HepG2 (cell line): ENCODE results near the gene KDM3B. TPM values are rescaled to one million over a fixed set of nuclear protein-coding genes. Genes with fewer than 3 reads are reported as not detected.

Experiments
- ATAC-seq: fragments of 200-7000 bp; cut with Tn5 transposase; 3 replicates; pipeline ENCODE4 v1.9.1; 2020; ENCODE audit warnings: mild to moderate bottlenecking, moderate library complexity
- BruUV-seq: library from RNA; stranded (reverse); fragments of 400-500 nt; replicated peaks from 2 replicates; lab custom pipeline; 2021; lab: Mats Ljungman, UMichigan
- CTCF ChIA-PET: fragments of 300-600 bp; formaldehyde crosslinking; extraction: SDS; loops from one replicate; lab custom pipeline; 2021; ENCODE audit warnings: low total read pairs, inconsistent platforms, low intra/inter-chr PET ratio; lab: Yijun Ruan, JAX
- POLR2A ChIA-PET: fragments of 350-600 bp; sonication (Branson Sonifier 250); formaldehyde crosslinking; loops from one replicate; lab custom pipeline; 2020; ENCODE audit warnings: antibody characterized with exemption, inconsistent platforms; lab: Yijun Ruan, JAX
- DNase-seq: peaks from one replicate; pipeline ENCODE4 v3.0.0-alpha.2; 2015; ENCODE audit warnings: low spot score
- FAIRE-seq: peaks from 3 replicates; lab custom pipeline; 2011; peaks lifted over from hg19 to GRCh38; lab: Jason Lieb, UNC
- H2AFZ ChIP-seq: one replicate; pipeline ENCODE4 v1.6.1; 2011; ENCODE audit warnings: low read length, inconsistent platforms
- H3K27ac ChIP-seq: fragments of 300-600 bp; 3 replicates; pipeline ENCODE4 v1.8.0; 2011; ENCODE audit warnings: mixed run types, mild to moderate bottlenecking, mixed read lengths, low read length, inconsistent platforms; ENCODE audit not compliant: insufficient read depth; ENCODE audit errors: extremely low read length
- H3K27me3 ChIP-seq, 2 experiments: fragments of 200-600 bp in 1 of 2; 2 replicates in 1 of 2; 3 replicates in 1 of 2; pipeline versions ENCODE4 v1.6.0 to v1.8.0; 2011; ENCODE audit warnings: low read length in 2 of 2, mild to moderate bottlenecking in 2 of 2, moderate library complexity in 2 of 2, inconsistent platforms in 1 of 2; ENCODE audit not compliant: insufficient read depth in 2 of 2, control insufficient read depth in 1 of 2
- H3K36me3 ChIP-seq, 2 experiments: fragments of 200-600 bp in 1 of 2; replicated peaks in 1 of 2; 2 replicates in 1 of 2; 3 replicates in 1 of 2; pipeline versions ENCODE4 v1.5.1 to v1.8.0; 2011; ENCODE audit warnings: low read length in 2 of 2, inconsistent platforms in 1 of 2; ENCODE audit not compliant: insufficient read depth in 2 of 2, control insufficient read depth in 1 of 2
- H3K4me1 ChIP-seq: 2 replicates; pipeline ENCODE4 v1.5.1; 2012; ENCODE audit warnings: low read length, inconsistent platforms; ENCODE audit not compliant: insufficient read depth
- H3K4me2 ChIP-seq: 2 replicates; pipeline ENCODE4 v1.6.0; 2011; ENCODE audit warnings: low read depth, low read length, inconsistent platforms
- H3K4me3 ChIP-seq, 3 experiments: fragments of 200-600 bp in 1 of 3; sonication (generic), shearing (Covaris generic) in 1 of 3; replicated peaks in 1 of 3; 2 replicates each; pipeline ENCODE4 v1.5.1; 2011 to 2016; ENCODE audit warnings: low read length in 3 of 3, inconsistent platforms in 2 of 3, low read depth in 2 of 3, mild to moderate bottlenecking in 2 of 3, control low read depth in 1 of 3, mixed read lengths in 1 of 3; ENCODE audit not compliant: insufficient read depth in 1 of 3
- H3K79me2 ChIP-seq: one replicate; pipeline ENCODE4 v1.6.1; 2011; ENCODE audit warnings: low read length, inconsistent platforms; ENCODE audit not compliant: insufficient read depth
- H3K9ac ChIP-seq: 2 replicates; pipeline ENCODE4 v1.6.0; 2011; ENCODE audit warnings: mild to moderate bottlenecking, low read depth, low read length, inconsistent platforms; ENCODE audit not compliant: insufficient read depth
- H3K9me3 ChIP-seq: 2 replicates; pipeline ENCODE4 v1.5.1; 2012; ENCODE audit warnings: mild to moderate bottlenecking, low read length
- H4K20me1 ChIP-seq: 2 replicates; pipeline ENCODE4 v1.6.0; 2011; ENCODE audit warnings: inconsistent platforms, mild to moderate bottlenecking, low read length, moderate library complexity; ENCODE audit not compliant: insufficient read depth
- ATAD3A ChIP-seq: sonication (generic); formaldehyde crosslinking; IDR thresholded peaks from 2 replicates; pipeline ENCODE4 v1.4.0; 2020; ENCODE audit warnings: missing genetic modification reagents
- GABPB1 ChIP-seq: IDR thresholded peaks from 2 replicates; pipeline ENCODE4 v1.6.1; 2016; ENCODE audit warnings: mild to moderate bottlenecking, missing genetic modification reagents, moderate library complexity, missing compliant biosample characterization
- GPBP1L1 ChIP-seq: sonication (generic); formaldehyde crosslinking; IDR thresholded peaks from 2 replicates; pipeline ENCODE4 v1.5.0; 2020; ENCODE audit warnings: mild to moderate bottlenecking, missing genetic modification reagents
- TSC22D2 ChIP-seq: sonication (generic); formaldehyde crosslinking; IDR thresholded peaks from 2 replicates; pipeline ENCODE4 v1.5.1; 2020; ENCODE audit warnings: missing genetic modification reagents, mild to moderate bottlenecking, borderline replicate concordance
- ZNF280D ChIP-seq: sonication (generic); formaldehyde crosslinking; IDR thresholded peaks from 2 replicates; pipeline ENCODE4 v1.5.1; 2020; ENCODE audit warnings: mild to moderate bottlenecking, missing genetic modification reagents
- ZNF281 ChIP-seq: sonication (generic); formaldehyde crosslinking; IDR thresholded peaks from 2 replicates; pipeline ENCODE4 v1.4.0; 2020; ENCODE audit warnings: missing genetic modification reagents, borderline replicate concordance
- ZNF282 ChIP-seq: fragments of 450-650 bp; IDR thresholded peaks from 2 replicates; pipeline ENCODE4 v1.6.1; 2018; ENCODE audit not compliant: partially characterized antibody
- ZNF512 ChIP-seq: sonication (generic); formaldehyde crosslinking; IDR thresholded peaks from 2 replicates; pipeline ENCODE4 v1.4.0; 2020; ENCODE audit warnings: mild to moderate bottlenecking, missing genetic modification reagents
- ZNF749 ChIP-seq: sonication (generic); formaldehyde crosslinking; IDR thresholded peaks from 2 replicates; pipeline ENCODE4 v1.8.0; 2022; ENCODE audit warnings: mild to moderate bottlenecking, missing genetic modification reagents, moderate library complexity, borderline replicate concordance
- ZNF780A ChIP-seq: sonication (generic); formaldehyde crosslinking; IDR thresholded peaks from 2 replicates; pipeline ENCODE4 v1.8.0; 2022; ENCODE audit warnings: mild to moderate bottlenecking, missing genetic modification reagents, moderate library complexity
- ZSCAN9 ChIP-seq: IDR thresholded peaks from 2 replicates; pipeline ENCODE4 v1.6.1; 2016; ENCODE audit warnings: borderline replicate concordance
- WGBS: methylation state at CpG from one replicate; pipeline ENCODE4 v1.1.6; 2017; ENCODE audit warnings: low lambda C conversion rate; 5-methylcytosine and 5-hydroxymethylcytosine counted together
- in situ Hi-C: cut with HindIII; loops from 2 replicates; pipeline ENCODE4 v1.10.0; 2017; ENCODE audit warnings: low pct_unique_long_range_greater_than_20kb; ENCODE audit not compliant: extremely low pct_ligation_motif_present
- intact Hi-C: fragments of 100-400 bp; cut with micrococcal nuclease; formaldehyde crosslinking; loops from one replicate; pipeline ENCODE4 v1.10.0; 2022; ENCODE audit not compliant: unreplicated experiment
- polyA plus RNA-seq, 8 experiments: library from polyadenylated mRNA; depleted of rRNA in 3 of 8; stranded (reverse) in 7 of 8; unstranded in 1 of 8; fragments of >200 nt; fragmentation: Illumina TruSeq in 4 of 8; extraction: Trizol in 4 of 8; gene quantifications; 2 replicates each; pipeline versions ENCODE4 v1.2.1 to v1.2.3, GENCODE V29; 2011 to 2016; ENCODE audit warnings: low read depth in 4 of 8, missing spikeins in 1 of 8, mixed read lengths in 1 of 8; ENCODE audit not compliant: insufficient read depth in 1 of 8
- total RNA-seq, 5 experiments: library from RNA; depleted of rRNA; stranded (reverse); fragments of >200 nt; fragmentation: Illumina TruSeq; extraction: Trizol; gene quantifications; 2 replicates each; pipeline ENCODE4 v1.2.3, GENCODE V29; 2016; ENCODE audit warnings: low read depth in 1 of 5
- TF ChIP-seq, protein P1 (sequence below), 2 experiments: fragments of 450-650 bp in 1 of 2; sonication (generic) in 1 of 2; formaldehyde crosslinking; IDR thresholded peaks; 2 replicates each; pipeline versions ENCODE4 v1.5.0 to v1.8.0; 2020 to 2022; ENCODE audit warnings: mild to moderate bottlenecking in 1 of 2, missing genetic modification reagents in 1 of 2
- TF ChIP-seq, protein P2 (sequence below): IDR thresholded peaks from 2 replicates; pipeline ENCODE4 v1.6.1; 2016; ENCODE audit warnings: missing compliant biosample characterization, missing genetic modification reagents, borderline replicate concordance

Gene KDM3B
- total and polyA plus RNA-seq, 2 of the 13 experiments (the other 11 are each of a cell fraction or from before 2014, with no cell fraction given) = 19.7 to 34.3 TPM

- H4K20me1 ChIP-seq = peaks cover 9% of the 10 kb centered on the region
- peaks cover 0 to 14% of the 10 kb centered on the region in 2 experiments; a peak in 3 of 5 replicates for H3K36me3 ChIP-seq
- H3K27ac ChIP-seq = no peak overlapping the region
- no peak overlapping the region for H3K4me3 ChIP-seq
- H3K27me3 ChIP-seq = no peaks in the 10 kb centered on the region
- FAIRE-seq = no peak
- ChIA-PET POLR2A (interaction anchor here (1.3 to 1.6 kb wide), 2 partner anchors 17 to 31 kb away, joined by 3 to 4 read pairs; partner anchors contain the start of gene FAM53C), CTCF (no interaction called here)
- DNase-seq = no peak
- in situ Hi-C loops (no loop called here), intact Hi-C loops (no loop called here)
- H2AFZ ChIP-seq = no peak overlapping the region
- no peak overlapping the region for H3K4me2 ChIP-seq
- peaks cover 67% of the 10 kb centered on the region for H3K79me2 ChIP-seq
- no TSS peak for BruUV-seq
- H3K9ac ChIP-seq = no peak overlapping the region
- H3K4me1 ChIP-seq = peaks cover 22% of the 10 kb centered on the region
- ATAC-seq = no peak
- no peaks in the 10 kb centered on the region for H3K9me3 ChIP-seq
- 95% methylated on average over 5 of the region's 5 CpGs for WGBS
- TF ChIP-seq ATAD3A (CRISPR knock-in tag) (no peak), TSC22D2 (no peak), ZNF749 (CRISPR knock-in tag) (no peak), ZNF280D (CRISPR knock-in tag) (no peak), ZNF780A (CRISPR knock-in tag) (no peak), ZSCAN9 (no peak), ZNF281 (CRISPR knock-in tag) (no peak), GABPB1 (CRISPR knock-in tag) (no peak), GPBP1L1 (CRISPR knock-in tag) (no peak), ZNF512 (CRISPR knock-in tag) (no peak), ZNF282 (no peak)
- TF ChIP-seq, protein P1, sequence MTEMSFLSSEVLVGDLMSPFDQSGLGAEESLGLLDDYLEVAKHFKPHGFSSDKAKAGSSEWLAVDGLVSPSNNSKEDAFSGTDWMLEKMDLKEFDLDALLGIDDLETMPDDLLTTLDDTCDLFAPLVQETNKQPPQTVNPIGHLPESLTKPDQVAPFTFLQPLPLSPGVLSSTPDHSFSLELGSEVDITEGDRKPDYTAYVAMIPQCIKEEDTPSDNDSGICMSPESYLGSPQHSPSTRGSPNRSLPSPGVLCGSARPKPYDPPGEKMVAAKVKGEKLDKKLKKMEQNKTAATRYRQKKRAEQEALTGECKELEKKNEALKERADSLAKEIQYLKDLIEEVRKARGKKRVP (CRISPR knock-in tag; IDR thresholded peaks at IDR 0.05) = no peak
- TF ChIP-seq, protein P2, sequence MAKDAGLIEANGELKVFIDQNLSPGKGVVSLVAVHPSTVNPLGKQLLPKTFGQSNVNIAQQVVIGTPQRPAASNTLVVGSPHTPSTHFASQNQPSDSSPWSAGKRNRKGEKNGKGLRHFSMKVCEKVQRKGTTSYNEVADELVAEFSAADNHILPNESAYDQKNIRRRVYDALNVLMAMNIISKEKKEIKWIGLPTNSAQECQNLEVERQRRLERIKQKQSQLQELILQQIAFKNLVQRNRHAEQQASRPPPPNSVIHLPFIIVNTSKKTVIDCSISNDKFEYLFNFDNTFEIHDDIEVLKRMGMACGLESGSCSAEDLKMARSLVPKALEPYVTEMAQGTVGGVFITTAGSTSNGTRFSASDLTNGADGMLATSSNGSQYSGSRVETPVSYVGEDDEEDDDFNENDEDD (CRISPR knock-in tag) = no peak
These were observed 16.8 kb downstream of the KDM3B start for GRCh38 chr5:138369261-138369660.
